Measurements from ENCODE around the gene LRRC17. TPM values are rescaled to one million over a fixed set of nuclear protein-coding genes. Genes with fewer than 3 reads are reported as not detected.

Gene LRRC17
- total and polyA plus RNA-seq, 8 donors: 2.2 to 27.9 (median 2.7) TPM; not detected in 3

DNA sequence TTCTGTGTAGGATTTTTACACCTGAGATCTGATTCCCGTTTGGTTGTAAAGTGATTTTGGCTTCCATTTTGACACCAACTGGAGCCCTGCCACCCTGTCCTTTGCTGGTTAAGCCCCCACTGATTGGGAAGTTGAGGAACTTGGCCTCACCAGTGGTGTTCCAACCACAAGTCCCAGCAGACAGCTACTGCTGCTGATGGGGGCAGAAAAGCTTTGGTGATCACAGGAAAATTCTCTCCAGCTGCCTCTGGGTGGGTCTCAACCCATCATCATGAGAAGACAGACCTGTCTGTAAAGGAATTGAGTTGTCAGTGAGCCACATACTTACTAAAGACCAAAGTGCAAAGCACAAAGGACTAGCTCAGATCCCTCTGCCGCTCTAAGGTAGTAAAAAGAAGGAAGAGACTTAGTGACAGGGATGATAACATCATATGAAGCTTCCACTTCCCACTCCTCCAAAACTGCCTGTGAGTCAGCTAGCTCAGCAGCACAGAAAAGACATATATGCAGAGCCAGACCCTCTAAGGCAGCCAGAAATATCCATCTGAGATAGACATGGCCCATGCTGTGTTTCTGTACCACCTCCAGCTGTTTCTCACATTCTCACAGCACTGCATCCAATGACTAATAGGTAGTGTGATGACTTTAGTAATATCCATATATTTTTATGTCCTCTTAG, 22.4 kb upstream of the LRRC17 start:
- peak in 1 of 2 donors; percentile 77 for DNase-seq
- intact Hi-C loops (cut with DNase I; ENCODE audit: low total_unique reads): no loop called here
- TF ChIP-seq POLR2A (IDR thresholded peaks at IDR 0.05): no peak
- TF ChIP-seq, protein P1, sequence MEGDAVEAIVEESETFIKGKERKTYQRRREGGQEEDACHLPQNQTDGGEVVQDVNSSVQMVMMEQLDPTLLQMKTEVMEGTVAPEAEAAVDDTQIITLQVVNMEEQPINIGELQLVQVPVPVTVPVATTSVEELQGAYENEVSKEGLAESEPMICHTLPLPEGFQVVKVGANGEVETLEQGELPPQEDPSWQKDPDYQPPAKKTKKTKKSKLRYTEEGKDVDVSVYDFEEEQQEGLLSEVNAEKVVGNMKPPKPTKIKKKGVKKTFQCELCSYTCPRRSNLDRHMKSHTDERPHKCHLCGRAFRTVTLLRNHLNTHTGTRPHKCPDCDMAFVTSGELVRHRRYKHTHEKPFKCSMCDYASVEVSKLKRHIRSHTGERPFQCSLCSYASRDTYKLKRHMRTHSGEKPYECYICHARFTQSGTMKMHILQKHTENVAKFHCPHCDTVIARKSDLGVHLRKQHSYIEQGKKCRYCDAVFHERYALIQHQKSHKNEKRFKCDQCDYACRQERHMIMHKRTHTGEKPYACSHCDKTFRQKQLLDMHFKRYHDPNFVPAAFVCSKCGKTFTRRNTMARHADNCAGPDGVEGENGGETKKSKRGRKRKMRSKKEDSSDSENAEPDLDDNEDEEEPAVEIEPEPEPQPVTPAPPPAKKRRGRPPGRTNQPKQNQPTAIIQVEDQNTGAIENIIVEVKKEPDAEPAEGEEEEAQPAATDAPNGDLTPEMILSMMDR (IDR thresholded peaks at IDR 0.05): no peak
- TF ChIP-seq EP300 (IDR thresholded peaks at IDR 0.05): no peak
- TF ChIP-seq POLR2AphosphoS5 (IDR thresholded peaks at IDR 0.05): no peak
- no peaks in the 10 kb centered on the region for H3K9me3 ChIP-seq
- no peak overlapping the region for H3K4me3 ChIP-seq
- 46 to 80% (median 72%) methylated on average over 2 of the region's 2 CpGs for WGBS, 5 donors
- no peaks in the 10 kb centered on the region for H3K27me3 ChIP-seq
- H3K4me1 ChIP-seq: peaks cover 6 to 44% (median 28%) of the 10 kb centered on the region in 4 donors
- no peaks in the 10 kb centered on the region for H3K36me3 ChIP-seq
- H3K27ac ChIP-seq: peak overlapping the region in 3 of 5 donors; percentile 17 to 44 (median 34)

DNA sequence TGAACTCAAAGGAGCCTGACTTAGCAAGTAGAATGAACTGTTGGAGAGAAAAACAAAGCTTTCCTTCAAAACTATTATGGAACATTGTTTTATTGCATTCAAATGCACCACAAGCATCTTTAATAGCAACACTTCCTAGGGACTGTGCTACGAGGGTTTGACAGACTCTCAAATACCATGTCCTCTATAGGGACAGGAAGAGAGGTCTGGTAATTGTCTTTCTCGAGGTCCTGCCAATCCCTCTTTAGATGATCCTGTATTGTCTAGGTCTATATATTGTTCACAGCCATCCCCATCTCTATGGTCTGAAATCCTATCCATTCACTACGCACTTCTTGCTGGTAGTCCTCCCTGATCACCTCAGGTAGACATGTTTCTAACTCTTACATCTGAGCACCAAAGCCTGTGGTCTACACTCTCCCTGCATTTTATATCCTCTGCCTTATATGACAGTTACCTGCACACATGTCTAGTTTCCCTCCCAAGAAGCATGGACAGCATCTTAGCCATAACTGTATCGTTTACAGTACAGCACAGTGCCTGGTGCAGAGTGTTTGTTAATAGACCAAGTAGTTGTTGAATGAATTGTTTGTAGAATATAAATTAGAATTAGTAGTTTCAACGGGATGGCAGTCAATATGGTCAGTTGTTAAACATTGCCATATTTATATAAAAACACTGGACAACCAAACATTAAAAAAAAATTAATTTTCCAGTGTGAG, 21.7 kb upstream of the LRRC17 start:
- intact Hi-C loops (cut with DNase I; ENCODE audit: low total_unique reads): no loop called here
- no peak for DNase-seq
- H3K4me1 ChIP-seq: peaks cover 6 to 48% (median 30%) of the 10 kb centered on the region in 4 donors
- no peaks in the 10 kb centered on the region for H3K36me3 ChIP-seq
- H3K27me3 ChIP-seq: no peaks in the 10 kb centered on the region
- H3K27ac ChIP-seq: peak overlapping the region in 2 of 5 donors; percentile 17 to 44
- TF ChIP-seq EP300 (IDR thresholded peaks at IDR 0.05) (no peak), POLR2A (IDR thresholded peaks at IDR 0.05) (no peak), POLR2AphosphoS5 (IDR thresholded peaks at IDR 0.05) (no peak)
- TF ChIP-seq, protein P1 (IDR thresholded peaks at IDR 0.05): no peak
- no peak overlapping the region for H3K4me3 ChIP-seq
- H3K9me3 ChIP-seq: no peaks in the 10 kb centered on the region
- WGBS, 5 donors: 64 to 71% (median 65%) methylated on average over 5 of the region's 5 CpGs

DNA sequence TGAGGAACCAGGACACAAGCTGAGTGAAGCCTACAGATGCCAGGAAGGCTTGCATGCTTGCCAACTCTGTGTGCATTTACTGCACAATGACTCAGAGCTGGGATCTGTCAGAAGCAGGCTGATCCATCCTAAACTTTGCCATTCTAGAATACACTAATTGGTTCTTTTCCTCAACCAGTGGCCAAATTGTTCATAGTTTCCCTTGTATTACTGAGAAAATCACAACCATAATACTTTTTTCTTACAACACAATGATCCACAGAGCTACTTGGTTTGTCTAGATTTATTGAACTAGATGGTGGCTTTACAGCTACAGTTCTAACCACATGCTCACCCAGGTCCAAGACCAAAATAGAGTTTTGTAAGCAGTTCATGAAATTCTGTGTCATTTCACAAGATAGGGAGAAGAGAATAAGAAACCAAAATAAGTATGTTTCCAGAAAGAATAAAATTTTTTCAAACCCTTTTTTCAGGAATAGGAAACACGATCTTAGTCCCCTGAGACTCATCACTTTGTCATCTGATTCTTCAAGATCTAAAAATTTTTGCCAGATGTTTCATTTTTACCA, 21.0 kb upstream of the LRRC17 start:
- WGBS, 5 donors: 46 to 81% (median 71%) methylated on average over 1 of the region's 1 CpG
- Histone ChIP-seq H3K36me3 (no peaks in the 10 kb centered on the region), H3K27me3 (no peaks in the 10 kb centered on the region), H3K4me1 (peaks cover 6 to 54% (median 31%) of the 10 kb centered on the region in 4 donors), H3K27ac (peak overlapping the region in 2 of 5 donors; percentile 10 to 17), H3K4me3 (no peak overlapping the region), H3K9me3 (no peaks in the 10 kb centered on the region)
- peak; percentile 70 to 75 for DNase-seq
- TF ChIP-seq POLR2AphosphoS5 (IDR thresholded peaks at IDR 0.05) (peak in 2 of 3 donors; percentile 10 to 66), EP300 (IDR thresholded peaks at IDR 0.05) (no peak)
- TF ChIP-seq, protein P1 (IDR thresholded peaks at IDR 0.05): no peak
- intact Hi-C loops (cut with DNase I; ENCODE audit: low total_unique reads): no loop called here

DNA sequence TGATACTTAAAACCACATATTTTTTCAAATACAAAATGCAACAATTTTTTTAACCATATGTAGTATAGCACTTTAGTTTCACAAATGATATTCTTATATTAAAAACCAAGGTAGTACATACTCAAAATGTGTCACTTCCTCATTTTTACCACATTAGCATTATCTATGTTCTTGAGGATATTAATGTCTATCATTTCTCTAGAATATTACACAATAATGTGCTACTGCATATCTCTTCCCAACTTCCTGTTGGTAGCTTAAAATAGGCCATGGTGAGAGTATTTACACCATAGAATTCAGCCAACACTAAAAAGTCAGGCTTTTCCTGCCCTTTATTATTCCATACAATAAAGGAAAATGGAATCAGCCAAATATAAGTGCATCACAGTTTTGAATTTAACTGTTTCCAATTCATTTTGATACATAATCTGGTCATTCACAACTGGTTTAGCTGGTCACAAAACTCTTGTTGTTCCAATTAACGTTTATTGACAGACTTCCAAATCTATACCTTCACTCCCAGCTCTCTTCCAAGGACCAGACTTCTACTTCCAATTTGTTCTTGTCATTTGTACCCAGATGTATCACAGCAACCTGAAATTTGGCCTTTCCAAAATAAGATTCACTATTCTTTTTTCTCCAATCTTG, 20.0 kb upstream of the LRRC17 start:
- no peaks in the 10 kb centered on the region for H3K36me3 ChIP-seq
- H3K27me3 ChIP-seq: no peaks in the 10 kb centered on the region
- no peak overlapping the region for H3K4me3 ChIP-seq
- 37 to 61% (median 50%) methylated on average over 1 of the region's 1 CpG for WGBS, 5 donors
- intact Hi-C loops (cut with DNase I; ENCODE audit: low total_unique reads): no loop called here
- peak overlapping the region in 2 of 5 donors; percentile 16 to 19 for H3K27ac ChIP-seq
- TF ChIP-seq POLR2A (IDR thresholded peaks at IDR 0.05) (no peak), EP300 (IDR thresholded peaks at IDR 0.05) (no peak), POLR2AphosphoS5 (IDR thresholded peaks at IDR 0.05) (no peak)
- TF ChIP-seq, protein P1 (IDR thresholded peaks at IDR 0.05): no peak
- peaks cover 6 to 61% (median 37%) of the 10 kb centered on the region in 4 donors for H3K4me1 ChIP-seq
- no peaks in the 10 kb centered on the region for H3K9me3 ChIP-seq
- no peak for DNase-seq
